OCI-LY7 (cell line): Measurements from ENCODE around the gene CYP4V2.

Source experiments
- CTCF ChIP-seq: fragments of 200-600 bp; sonication (generic); conservative IDR thresholded peaks from 2 replicates; pipeline ENCODE4 v1.5.1; 2014; ENCODE audit warnings: mild to moderate bottlenecking, antibody characterized with exemption, low read length, moderate library complexity, mixed read lengths
- EZH2phosphoT487 ChIP-seq: fragments of 200-600 bp; sonication (generic); IDR thresholded peaks from 2 replicates; pipeline ENCODE4 v1.6.1; 2018; ENCODE audit warnings: low read depth, borderline replicate concordance, mild to moderate bottlenecking, mixed run types, antibody characterized with exemption, low read length, moderate library complexity, mixed read lengths

DNA sequence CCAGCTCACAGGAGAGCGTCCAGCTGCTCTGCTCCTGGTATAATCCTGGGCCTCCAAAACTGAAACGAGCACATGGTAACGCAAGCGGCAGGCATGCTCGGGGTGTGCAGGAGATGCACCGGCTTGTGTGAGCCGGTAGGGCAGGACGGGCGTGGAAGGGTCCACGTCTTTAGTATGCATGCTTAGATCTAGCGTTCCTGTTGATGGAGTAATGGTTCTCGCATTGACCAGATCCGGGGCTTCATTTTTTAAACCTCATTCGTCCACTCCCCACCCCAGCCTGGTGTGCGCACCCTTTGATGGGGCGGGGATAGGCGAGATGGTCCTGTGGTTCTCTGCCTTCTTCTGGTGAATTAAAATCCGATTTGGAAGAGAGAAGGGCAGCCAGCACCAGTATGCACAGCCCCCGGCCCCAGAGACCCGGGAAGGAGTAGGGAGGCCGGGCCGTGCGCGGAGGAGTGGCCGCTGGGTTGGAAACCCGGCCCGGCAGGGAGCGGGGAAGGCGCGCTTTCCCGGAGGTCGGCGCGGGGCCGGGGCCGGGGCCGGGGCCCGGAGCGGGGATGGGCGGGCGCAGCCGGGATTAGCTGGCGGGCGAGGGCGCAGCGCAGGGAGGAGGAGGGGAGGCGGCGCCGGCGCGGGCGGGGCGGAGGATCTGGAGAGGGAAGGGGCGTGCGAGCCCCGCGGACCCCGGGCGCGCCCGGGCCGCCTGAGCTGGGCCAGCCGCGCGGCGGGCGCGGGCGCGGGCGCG lies 47.0 kb upstream of the CYP4V2 start:
- TF ChIP-seq EZH2phosphoT487 = no peak
- no peak for TF ChIP-seq CTCF
